HepG2 (cell line): Measurements from ENCODE around the gene TECTB. TPM values are rescaled to one million over a fixed set of nuclear protein-coding genes. Genes with fewer than 3 reads are reported as not detected.

Experiments used
- ATF3 ChIP-seq: sonication (generic); formaldehyde crosslinking; IDR thresholded peaks from 2 replicates; pipeline ENCODE4 v1.4.0; 2020; ENCODE audit warnings: missing genetic modification reagents
- ATF5 ChIP-seq: sonication (generic); formaldehyde crosslinking; IDR thresholded peaks from 2 replicates; pipeline ENCODE4 v1.4.0; 2020; ENCODE audit warnings: mild to moderate bottlenecking, low read depth, missing genetic modification reagents
- BCL6 ChIP-seq: IDR thresholded peaks from 2 replicates; pipeline ENCODE4 v1.6.1; 2016; ENCODE audit warnings: missing genetic modification reagents, missing compliant biosample characterization
- ETV5 ChIP-seq: IDR thresholded peaks from 2 replicates; pipeline ENCODE4 v1.6.1; 2018; ENCODE audit warnings: missing biosample characterization, missing genetic modification reagents, inconsistent platforms, borderline replicate concordance
- GPN1 ChIP-seq: sonication (generic); formaldehyde crosslinking; IDR thresholded peaks from 2 replicates; pipeline ENCODE4 v1.5.1; 2020; ENCODE audit warnings: missing genetic modification reagents, borderline replicate concordance
- KDM2A ChIP-seq: sonication (generic); formaldehyde crosslinking; IDR thresholded peaks from 2 replicates; pipeline ENCODE4 v1.4.0; 2020; ENCODE audit warnings: low read depth, missing genetic modification reagents, borderline replicate concordance
- KDM6A ChIP-seq: IDR thresholded peaks from 2 replicates; pipeline ENCODE4 v1.6.1; 2016; ENCODE audit warnings: low read depth
- MEF2D ChIP-seq: sonication (generic); formaldehyde crosslinking; IDR thresholded peaks from 2 replicates; pipeline ENCODE4 v1.5.1; 2020; ENCODE audit warnings: mild to moderate bottlenecking, missing genetic modification reagents
- MEIS1 ChIP-seq: sonication (generic); formaldehyde crosslinking; IDR thresholded peaks from 2 replicates; pipeline ENCODE4 v1.9.0; 2021; ENCODE audit warnings: mild to moderate bottlenecking, missing genetic modification reagents, moderate library complexity, borderline replicate concordance
- MZF1 ChIP-seq: sonication (generic); formaldehyde crosslinking; IDR thresholded peaks from 2 replicates; pipeline ENCODE4 v1.8.1; 2023; ENCODE audit warnings: mild to moderate bottlenecking, missing genetic modification reagents, borderline replicate concordance
- NR2C2 ChIP-seq: sonication (generic); formaldehyde crosslinking; IDR thresholded peaks from 2 replicates; pipeline ENCODE4 v1.4.0; 2020; ENCODE audit warnings: missing genetic modification reagents, mild to moderate bottlenecking, moderate library complexity, borderline replicate concordance
- SOX13 ChIP-seq, 3 experiments: fragments of 450-650 bp in 1 of 3; sonication (generic) in 1 of 3; formaldehyde crosslinking in 1 of 3; IDR thresholded peaks in 2 of 3; conservative IDR thresholded peaks in 1 of 3; 2 replicates each; pipeline versions ENCODE4 v1.5.0 to v1.6.1; 2016 to 2020; ENCODE audit warnings: antibody characterized with exemption in 1 of 3, mild to moderate bottlenecking in 1 of 3, missing compliant biosample characterization in 1 of 3, missing genetic modification reagents in 1 of 3, moderate library complexity in 1 of 3
- SSRP1 ChIP-seq: IDR thresholded peaks from 2 replicates; pipeline ENCODE4 v1.6.1; 2016; ENCODE audit warnings: control low read depth
- TOPORS ChIP-seq: sonication (generic); formaldehyde crosslinking; IDR thresholded peaks from 2 replicates; pipeline ENCODE4 v1.8.0; 2023; ENCODE audit warnings: mild to moderate bottlenecking, missing genetic modification reagents
- ZFAT ChIP-seq: sonication (generic); formaldehyde crosslinking; conservative IDR thresholded peaks from 2 replicates; pipeline ENCODE4 v1.8.1; 2023; ENCODE audit warnings: missing genetic modification reagents, inconsistent platforms
- ZNF34 ChIP-seq: sonication (generic); formaldehyde crosslinking; IDR thresholded peaks from 2 replicates; pipeline ENCODE4 v1.4.0; 2020; ENCODE audit warnings: mild to moderate bottlenecking, missing genetic modification reagents, borderline replicate concordance
- ZNF510 ChIP-seq: sonication (generic); formaldehyde crosslinking; IDR thresholded peaks from 2 replicates; pipeline ENCODE4 v1.4.0; 2020; ENCODE audit warnings: low read depth, mild to moderate bottlenecking, missing genetic modification reagents
- ZNF570 ChIP-seq: sonication (generic); formaldehyde crosslinking; IDR thresholded peaks from 2 replicates; pipeline ENCODE4 v1.4.0; 2020; ENCODE audit warnings: mild to moderate bottlenecking, missing genetic modification reagents, borderline replicate concordance
- ZNF614 ChIP-seq: IDR thresholded peaks from 2 replicates; pipeline ENCODE4 v1.6.1; 2018; ENCODE audit warnings: missing biosample characterization, missing genetic modification reagents, inconsistent platforms, borderline replicate concordance
- ZNF713 ChIP-seq: sonication (generic); formaldehyde crosslinking; IDR thresholded peaks from 2 replicates; pipeline ENCODE4 v1.4.0; 2020; ENCODE audit warnings: mild to moderate bottlenecking, missing genetic modification reagents
- polyA plus RNA-seq, 8 experiments: library from polyadenylated mRNA; depleted of rRNA in 3 of 8; stranded (reverse) in 7 of 8; unstranded in 1 of 8; fragments of >200 nt; fragmentation: Illumina TruSeq in 4 of 8; extraction: Trizol in 4 of 8; gene quantifications; 2 replicates each; pipeline versions ENCODE4 v1.2.1 to v1.2.3, GENCODE V29; 2011 to 2016; ENCODE audit warnings: low read depth in 4 of 8, missing spikeins in 1 of 8, mixed read lengths in 1 of 8; ENCODE audit not compliant: insufficient read depth in 1 of 8
- total RNA-seq, 5 experiments: library from RNA; depleted of rRNA; stranded (reverse); fragments of >200 nt; fragmentation: Illumina TruSeq; extraction: Trizol; gene quantifications; 2 replicates each; pipeline ENCODE4 v1.2.3, GENCODE V29; 2016; ENCODE audit warnings: low read depth in 1 of 5
- TF ChIP-seq, protein P1 (sequence below): sonication (generic); formaldehyde crosslinking; conservative IDR thresholded peaks from 2 replicates; pipeline ENCODE4 v1.8.0; 2022; ENCODE audit warnings: mild to moderate bottlenecking, moderate library complexity, missing genetic modification reagents
- TF ChIP-seq, protein P2 (sequence below): sonication (generic); formaldehyde crosslinking; IDR thresholded peaks from 2 replicates; pipeline ENCODE4 v1.4.0; 2020; ENCODE audit warnings: missing genetic modification reagents
- TF ChIP-seq, protein P3 (sequence below): sonication (generic); formaldehyde crosslinking; IDR thresholded peaks from 2 replicates; pipeline ENCODE4 v1.8.0; 2022; ENCODE audit warnings: missing genetic modification reagents, mild to moderate bottlenecking, moderate library complexity, borderline replicate concordance

The TECTB gene
- total and polyA plus RNA-seq, 2 of the 13 experiments (the other 11 are each of a cell fraction or from before 2014, with no cell fraction given): 0.78 to 1.8 TPM

GRCh38 chr10:112265745-112266144 lies 17.5 kb upstream of the TECTB start (continued):
- TF ChIP-seq, protein P1, sequence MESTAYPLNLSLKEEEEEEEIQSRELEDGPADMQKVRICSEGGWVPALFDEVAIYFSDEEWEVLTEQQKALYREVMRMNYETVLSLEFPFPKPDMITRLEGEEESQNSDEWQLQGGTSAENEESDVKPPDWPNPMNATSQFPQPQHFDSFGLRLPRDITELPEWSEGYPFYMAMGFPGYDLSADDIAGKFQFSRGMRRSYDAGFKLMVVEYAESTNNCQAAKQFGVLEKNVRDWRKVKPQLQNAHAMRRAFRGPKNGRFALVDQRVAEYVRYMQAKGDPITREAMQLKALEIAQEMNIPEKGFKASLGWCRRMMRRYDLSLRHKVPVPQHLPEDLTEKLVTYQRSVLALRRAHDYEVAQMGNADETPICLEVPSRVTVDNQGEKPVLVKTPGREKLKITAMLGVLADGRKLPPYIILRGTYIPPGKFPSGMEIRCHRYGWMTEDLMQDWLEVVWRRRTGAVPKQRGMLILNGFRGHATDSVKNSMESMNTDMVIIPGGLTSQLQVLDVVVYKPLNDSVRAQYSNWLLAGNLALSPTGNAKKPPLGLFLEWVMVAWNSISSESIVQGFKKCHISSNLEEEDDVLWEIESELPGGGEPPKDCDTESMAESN (CRISPR knock-in tag): no peak
- TF ChIP-seq NR2C2 (CRISPR knock-in tag) (no peak; the same call in 1 of the 2 replicates), ZFAT (CRISPR knock-in tag) (no peak), ATF3 (CRISPR knock-in tag) (no peak), MEIS1 (CRISPR knock-in tag) (no peak), ZNF34 (CRISPR knock-in tag) (no peak), TOPORS (CRISPR knock-in tag) (no peak), MEF2D (CRISPR knock-in tag) (no peak), SSRP1 (CRISPR knock-in tag) (no peak), ZNF713 (CRISPR knock-in tag) (no peak), BCL6 (CRISPR knock-in tag) (peak; percentile 62; the same call in 1 of the 2 replicates), SOX13 (IDR thresholded peaks at IDR 0.05) (peak; percentile 35; the same call in 1 of the 2 replicates), SOX13 (CRISPR knock-in tag; conservative IDR thresholded peaks at IDR 0.05 in 1 of 2, IDR thresholded peaks at IDR 0.05 in 1 of 2) (peak in 1 of 2 experiments; percentile 92; a peak in 2 of 4 replicates), KDM6A (CRISPR knock-in tag) (peak; percentile 43; the same call in 1 of the 2 replicates), ZNF570 (CRISPR knock-in tag) (no peak), ZNF510 (CRISPR knock-in tag) (no peak), GPN1 (no peak), ETV5 (CRISPR knock-in tag) (peak; percentile 30; the same call in 1 of the 2 replicates), MZF1 (no peak), ATF5 (CRISPR knock-in tag) (no peak), KDM2A (no peak), ZNF614 (peak; percentile 34; the same call in 1 of the 2 replicates)
- TF ChIP-seq, protein P2, sequence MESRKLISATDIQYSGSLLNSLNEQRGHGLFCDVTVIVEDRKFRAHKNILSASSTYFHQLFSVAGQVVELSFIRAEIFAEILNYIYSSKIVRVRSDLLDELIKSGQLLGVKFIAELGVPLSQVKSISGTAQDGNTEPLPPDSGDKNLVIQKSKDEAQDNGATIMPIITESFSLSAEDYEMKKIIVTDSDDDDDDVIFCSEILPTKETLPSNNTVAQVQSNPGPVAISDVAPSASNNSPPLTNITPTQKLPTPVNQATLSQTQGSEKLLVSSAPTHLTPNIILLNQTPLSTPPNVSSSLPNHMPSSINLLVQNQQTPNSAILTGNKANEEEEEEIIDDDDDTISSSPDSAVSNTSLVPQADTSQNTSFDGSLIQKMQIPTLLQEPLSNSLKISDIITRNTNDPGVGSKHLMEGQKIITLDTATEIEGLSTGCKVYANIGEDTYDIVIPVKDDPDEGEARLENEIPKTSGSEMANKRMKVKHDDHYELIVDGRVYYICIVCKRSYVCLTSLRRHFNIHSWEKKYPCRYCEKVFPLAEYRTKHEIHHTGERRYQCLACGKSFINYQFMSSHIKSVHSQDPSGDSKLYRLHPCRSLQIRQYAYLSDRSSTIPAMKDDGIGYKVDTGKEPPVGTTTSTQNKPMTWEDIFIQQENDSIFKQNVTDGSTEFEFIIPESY: peak; percentile 90
- TF ChIP-seq, protein P3, sequence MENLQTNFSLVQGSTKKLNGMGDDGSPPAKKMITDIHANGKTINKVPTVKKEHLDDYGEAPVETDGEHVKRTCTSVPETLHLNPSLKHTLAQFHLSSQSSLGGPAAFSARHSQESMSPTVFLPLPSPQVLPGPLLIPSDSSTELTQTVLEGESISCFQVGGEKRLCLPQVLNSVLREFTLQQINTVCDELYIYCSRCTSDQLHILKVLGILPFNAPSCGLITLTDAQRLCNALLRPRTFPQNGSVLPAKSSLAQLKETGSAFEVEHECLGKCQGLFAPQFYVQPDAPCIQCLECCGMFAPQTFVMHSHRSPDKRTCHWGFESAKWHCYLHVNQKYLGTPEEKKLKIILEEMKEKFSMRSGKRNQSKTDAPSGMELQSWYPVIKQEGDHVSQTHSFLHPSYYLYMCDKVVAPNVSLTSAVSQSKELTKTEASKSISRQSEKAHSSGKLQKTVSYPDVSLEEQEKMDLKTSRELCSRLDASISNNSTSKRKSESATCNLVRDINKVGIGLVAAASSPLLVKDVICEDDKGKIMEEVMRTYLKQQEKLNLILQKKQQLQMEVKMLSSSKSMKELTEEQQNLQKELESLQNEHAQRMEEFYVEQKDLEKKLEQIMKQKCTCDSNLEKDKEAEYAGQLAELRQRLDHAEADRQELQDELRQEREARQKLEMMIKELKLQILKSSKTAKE: no peak
